Aorta (tissue), 5 donors: ENCODE measurements around the gene TMEM225B. TPM values are rescaled to one million over a fixed set of nuclear protein-coding genes. Genes with fewer than 3 reads are reported as not detected.

Experiments used
- ATAC-seq: fragments of 200-7000 bp; cut with Tn5 transposase; one replicate; pipeline ENCODE4 v1.9.1; 2022; ENCODE audit warnings: moderate library complexity; ENCODE audit not compliant: low FRiP score
- DNase-seq, 2 donors: peaks; one replicate each; pipeline ENCODE4 v3.0.0-alpha.2; 2020
- H3K27ac ChIP-seq, 2 donors: one replicate each; pipeline ENCODE4 v1.5.1; 2013; ENCODE audit warnings: low read length in 2 of 2, mild to moderate bottlenecking in 2 of 2, moderate library complexity in 2 of 2, control low read depth in 1 of 2, inconsistent platforms in 1 of 2, low read depth in 1 of 2
- H3K27me3 ChIP-seq, 2 donors: one replicate each; pipeline ENCODE4 v1.6.1; 2013; ENCODE audit warnings: control low read depth in 1 of 2, low read length in 1 of 2, mild to moderate bottlenecking in 1 of 2, moderate library complexity in 1 of 2; ENCODE audit not compliant: insufficient read depth in 2 of 2, control insufficient read depth in 1 of 2
- H3K36me3 ChIP-seq, 2 donors: one replicate each; pipeline ENCODE4 v1.6.1; 2013; ENCODE audit warnings: control low read depth in 1 of 2, low read length in 1 of 2, mild to moderate bottlenecking in 1 of 2; ENCODE audit not compliant: insufficient read depth in 2 of 2, control insufficient read depth in 1 of 2
- H3K4me1 ChIP-seq, 2 donors: one replicate each; pipeline ENCODE4 v1.6.1; 2013; ENCODE audit warnings: low read length in 2 of 2, control low read depth in 1 of 2, mild to moderate bottlenecking in 1 of 2, moderate library complexity in 1 of 2; ENCODE audit not compliant: insufficient read depth in 2 of 2, control insufficient read depth in 1 of 2
- H3K4me3 ChIP-seq, 2 donors: one replicate each; pipeline ENCODE4 v1.5.1; 2013; ENCODE audit warnings: low read length in 2 of 2, control low read depth in 1 of 2, mild to moderate bottlenecking in 1 of 2
- H3K9me3 ChIP-seq: one replicate; pipeline ENCODE4 v1.6.1; 2013; ENCODE audit warnings: mild to moderate bottlenecking, low read length; ENCODE audit not compliant: control insufficient read depth
- WGBS, 2 donors: extraction: QIAGEN DNeasy Blood & Tissue Kit; methylation state at CpG; one replicate each; pipeline ENCODE4 v1.1.7; 2013; 5-methylcytosine and 5-hydroxymethylcytosine counted together
- intact Hi-C, 2 donors: fragments of 100-400 bp; cut with DNase I; formaldehyde crosslinking; loops; one replicate each; pipeline versions ENCODE4 v1.14.2 to v1.15.0; 2022
- polyA plus RNA-seq, 2 donors: library from polyadenylated mRNA; stranded (reverse); fragments of 200-250 nt; gene quantifications; one replicate each; pipeline ENCODE4 v1.2.3, GENCODE V29; 2013
- total RNA-seq, 2 donors: library from RNA; stranded (reverse); fragmentation: NEBNext Ultra II Directional; extraction: Animal tissue kit (Norgen Biotek cat#: 25700); gene quantifications; one replicate each; pipeline ENCODE4 v1.2.1, GENCODE V29; 2021
- donor health status: healthy with polysubstance abuse.
- donor health status: Bipolar disorder and iron deficiency.
- donor health status: DM: no; HTN: no; CAD: no.
- donor health status: DM: no; HTN: no; CAD: no.
- donor health status: DM: yes; HTN: yes; CAD: no.

The TMEM225B gene
- total and polyA plus RNA-seq, 4 donors = 0.52 to 1.7 (median 0.95) TPM

GRCh38 chr7:99617192-99617781, 19.2 kb downstream of the TMEM225B start:
- Histone ChIP-seq H3K9me3 (no peaks in the 10 kb centered on the region), H3K27ac (peak overlapping the region in 1 of 2 donors; percentile 39), H3K36me3 (peaks cover 1 to 4% of the 10 kb centered on the region in 2 donors), H3K4me3 (peak overlapping the region; percentile 65 to 89), H3K4me1 (no peaks in the 10 kb centered on the region), H3K27me3 (no peaks in the 10 kb centered on the region)
- intact Hi-C loops = no loop called here
- ATAC-seq (no peak), DNase-seq (no peak)
- 19 to 21% methylated on average over 22 of the region's 22 CpGs for WGBS, 2 donors

- Histone ChIP-seq H3K4me3 (no peak overlapping the region), H3K9me3 (no peaks in the 10 kb centered on the region), H3K27ac (no peak overlapping the region), H3K27me3 (no peaks in the 10 kb centered on the region), H3K36me3 (peaks cover 4 to 9% of the 10 kb centered on the region in 2 donors), H3K4me1 (no peaks in the 10 kb centered on the region)
- ATAC-seq (no peak), DNase-seq (no peak)
- intact Hi-C loops = no loop called here
- 80 to 83% methylated on average over 3 of the region's 3 CpGs for WGBS, 2 donors
These were observed 20.7 kb downstream of the TMEM225B start for GRCh38 chr7:99618726-99619125.

GRCh38 chr7:99619571-99620130, 21.6 kb downstream of the TMEM225B start:
- DNase-seq = no peak
- 94 to 96% methylated on average over 18 of the region's 18 CpGs for WGBS, 2 donors

GRCh38 chr7:99621271-99621670, 23.2 kb downstream of the TMEM225B start:
- Histone ChIP-seq H3K9me3 (no peaks in the 10 kb centered on the region), H3K27ac (no peak overlapping the region), H3K36me3 (peaks cover 4 to 11% of the 10 kb centered on the region in 2 donors), H3K4me1 (no peaks in the 10 kb centered on the region), H3K4me3 (no peak overlapping the region), H3K27me3 (no peaks in the 10 kb centered on the region)
- WGBS, 2 donors = 90 to 93% methylated on average over 5 of the region's 5 CpGs
- ATAC-seq = no peak
- no peak for DNase-seq
- intact Hi-C loops = no loop called here

More at GRCh38 chr7:99619571-99620130, 21.6 kb downstream of the TMEM225B start:
- peaks cover 4 to 9% of the 10 kb centered on the region in 2 donors for H3K36me3 ChIP-seq
- H3K4me3 ChIP-seq = no peak overlapping the region
- intact Hi-C loops = no loop called here
- H3K9me3 ChIP-seq = no peaks in the 10 kb centered on the region
- no peak for ATAC-seq
- H3K4me1 ChIP-seq = no peaks in the 10 kb centered on the region
- no peaks in the 10 kb centered on the region for H3K27me3 ChIP-seq
- no peak overlapping the region for H3K27ac ChIP-seq

GRCh38 chr7:99622596-99622995, 24.5 kb downstream of the TMEM225B start:
- Histone ChIP-seq H3K4me3 (no peak overlapping the region), H3K4me1 (no peaks in the 10 kb centered on the region), H3K27me3 (no peaks in the 10 kb centered on the region), H3K9me3 (no peaks in the 10 kb centered on the region), H3K36me3 (peaks cover 4 to 11% of the 10 kb centered on the region in 2 donors), H3K27ac (no peak overlapping the region)
- ATAC-seq (no peak), DNase-seq (no peak)
- 93 to 94% methylated on average over 10 of the region's 10 CpGs for whole genome bisulfite sequencing, 2 donors
- intact Hi-C loops = no loop called here

- H3K36me3 ChIP-seq = peaks cover 4 to 11% of the 10 kb centered on the region in 2 donors
These were observed 25.1 kb downstream of the TMEM225B start for GRCh38 chr7:99623091-99623693.

GRCh38 chr7:99623702-99624447, 25.8 kb downstream of the TMEM225B start:
- WGBS, 2 donors = 91% methylated on average over 9 of the region's 9 CpGs
- intact Hi-C loops = no loop called here
- Histone ChIP-seq H3K36me3 (peaks cover 4 to 12% of the 10 kb centered on the region in 2 donors), H3K27ac (no peak overlapping the region), H3K4me3 (no peak overlapping the region), H3K27me3 (no peaks in the 10 kb centered on the region), H3K4me1 (no peaks in the 10 kb centered on the region), H3K9me3 (no peaks in the 10 kb centered on the region)
- ATAC-seq (no peak), DNase-seq (no peak)

More at GRCh38 chr7:99623091-99623693, 25.1 kb downstream of the TMEM225B start:
- H3K27me3 ChIP-seq = no peaks in the 10 kb centered on the region
- H3K27ac ChIP-seq = no peak overlapping the region
- ATAC-seq = no peak
- DNase-seq = no peak
- WGBS, 2 donors = 87% methylated on average over 7 of the region's 7 CpGs
- intact Hi-C loops = no loop called here
- no peak overlapping the region for H3K4me3 ChIP-seq
- no peaks in the 10 kb centered on the region for H3K4me1 ChIP-seq
- H3K9me3 ChIP-seq = no peaks in the 10 kb centered on the region

- DNase-seq (no peak), ATAC-seq (no peak)
- intact Hi-C loops = no loop called here
- Histone ChIP-seq H3K9me3 (no peaks in the 10 kb centered on the region), H3K27ac (no peak overlapping the region), H3K4me3 (no peak overlapping the region), H3K27me3 (no peaks in the 10 kb centered on the region), H3K4me1 (no peaks in the 10 kb centered on the region), H3K36me3 (peaks cover 4 to 16% of the 10 kb centered on the region in 2 donors)
- WGBS, 2 donors = 90 to 91% methylated on average over 16 of the region's 16 CpGs
These were observed 26.4 kb downstream of the TMEM225B start for GRCh38 chr7:99624484-99624883.
